Central memory CD8-positive, alpha-beta T cell (primary cell): ENCODE measurements around the gene ARHGAP32.

Experiments used
- ATAC-seq: fragments of 150-1000 bp; cut with Tn5 transposase; replicated peaks from 2 replicates; pipeline ENCODE4 v1.10.0; 2022; ENCODE audit warnings: mild to moderate bottlenecking, moderate FRiP score, moderate number of reproducible peaks; ENCODE audit not compliant: poor library complexity, severe bottlenecking; ENCODE audit errors: extremely low read depth
- DNase-seq, 2 donors: peaks; one replicate each; pipeline ENCODE4 v3.0.0; 2021; ENCODE audit warnings: low spot score in 2 of 2
- H3K27ac Mint-ChIP-seq: one replicate; pipeline ENCODE4 v1.8.0; 2022; ENCODE audit warnings: low read depth, mild to moderate bottlenecking, moderate library complexity, mixed read lengths
- H3K27me3 Mint-ChIP-seq: one replicate; pipeline ENCODE4 v1.8.0; 2022; ENCODE audit warnings: mixed read lengths
- H3K36me3 Mint-ChIP-seq: one replicate; pipeline ENCODE4 v1.8.0; 2022; ENCODE audit warnings: mild to moderate bottlenecking, moderate library complexity, mixed read lengths; ENCODE audit not compliant: insufficient read depth
- H3K4me1 Mint-ChIP-seq: one replicate; pipeline ENCODE4 v1.8.0; 2022; ENCODE audit warnings: mixed read lengths
- H3K4me3 Mint-ChIP-seq: one replicate; pipeline ENCODE4 v1.8.0; 2022; ENCODE audit warnings: mild to moderate bottlenecking, moderate library complexity, mixed read lengths
- H3K9me3 Mint-ChIP-seq: one replicate; pipeline ENCODE4 v1.8.0; 2022; ENCODE audit warnings: mixed read lengths

ARHGAP32 gene

DNA sequence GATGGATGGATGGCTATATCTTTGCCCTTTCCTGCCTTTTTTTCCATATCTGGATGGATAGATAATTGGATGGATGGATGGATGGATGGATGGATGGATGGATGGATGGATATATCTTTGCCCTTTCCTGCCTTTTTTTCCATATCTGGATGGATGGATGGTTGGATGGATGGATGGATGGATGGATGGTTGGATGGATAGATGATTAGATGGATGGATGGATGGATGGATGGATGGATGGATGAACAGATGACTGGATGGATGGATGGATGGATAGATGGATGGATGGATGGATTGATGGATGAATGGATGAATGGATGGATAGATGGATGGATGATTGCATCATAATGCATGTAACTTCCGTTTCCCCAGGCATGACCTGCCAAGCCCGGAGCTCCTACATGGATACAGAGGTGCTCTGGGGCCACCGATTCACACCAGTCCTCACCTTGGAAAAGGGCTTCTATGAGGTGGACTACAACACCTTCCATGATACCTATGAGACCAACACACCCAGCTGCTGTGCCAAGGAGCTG lies 276.0 kb downstream of the ARHGAP32 start:
- no peak for ATAC-seq
- no peak for DNase-seq

DNA sequence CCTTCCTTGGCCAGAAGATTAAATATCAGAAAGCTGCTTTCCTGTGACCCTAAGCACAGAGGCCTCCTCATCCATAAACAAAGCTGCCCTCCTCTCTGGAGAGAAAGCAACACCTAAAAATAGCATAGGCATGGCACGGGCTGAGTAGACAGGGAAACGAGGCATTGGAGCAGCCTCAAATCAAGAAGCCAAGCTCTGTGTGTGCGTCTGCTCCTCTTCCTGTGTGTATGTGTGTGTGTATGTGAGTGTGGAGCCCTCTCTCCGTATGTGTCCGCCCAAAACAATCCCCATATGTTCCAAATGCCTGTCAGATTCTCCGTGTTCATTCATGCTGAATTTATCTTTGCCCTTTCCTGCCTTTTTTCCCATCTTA lies 277.0 kb downstream of the ARHGAP32 start:
- Mint-ChIP-seq H3K9me3 (no peaks in the 10 kb centered on the region), H3K4me1 (no peaks in the 10 kb centered on the region), H3K27me3 (peaks cover 36% of the 10 kb centered on the region), H3K27ac (no peak overlapping the region), H3K36me3 (peaks cover 2% of the 10 kb centered on the region), H3K4me3 (no peak overlapping the region)
- ATAC-seq (no peak), DNase-seq (no peak)

More for the DNA sequence above, 276.0 kb downstream of the ARHGAP32 start:
- H3K4me1 Mint-ChIP-seq, result no peaks in the 10 kb centered on the region
- no peak overlapping the region for H3K4me3 Mint-ChIP-seq
- peaks cover 46% of the 10 kb centered on the region for H3K27me3 Mint-ChIP-seq
- no peaks in the 10 kb centered on the region for H3K9me3 Mint-ChIP-seq
- H3K27ac Mint-ChIP-seq, result no peak overlapping the region
- peaks cover 2% of the 10 kb centered on the region for H3K36me3 Mint-ChIP-seq
